Osteocyte (in vitro differentiated cells): ENCODE measurements around the gene PDGFRB. TPM values are rescaled to one million over a fixed set of nuclear protein-coding genes. Genes with fewer than 3 reads are reported as not detected.

Experiments used
- DNase-seq: peaks from one replicate; pipeline ENCODE4 v3.0.0; 2021; ENCODE audit warnings: mixed read lengths; ENCODE audit not compliant: unreplicated experiment; ENCODE audit errors: extremely low spot score
- H3K27ac Mint-ChIP-seq: one replicate; pipeline ENCODE4 v1.8.0; 2021; ENCODE audit warnings: mild to moderate bottlenecking, mixed read lengths; ENCODE audit not compliant: unreplicated experiment
- H3K27me3 Mint-ChIP-seq: one replicate; pipeline ENCODE4 v1.8.0; 2021; ENCODE audit warnings: mixed read lengths; ENCODE audit not compliant: unreplicated experiment
- H3K36me3 Mint-ChIP-seq: one replicate; pipeline ENCODE4 v1.8.0; 2021; ENCODE audit warnings: mixed read lengths; ENCODE audit not compliant: unreplicated experiment
- H3K4me1 Mint-ChIP-seq: one replicate; pipeline ENCODE4 v1.8.0; 2021; ENCODE audit warnings: mixed read lengths; ENCODE audit not compliant: unreplicated experiment
- H3K4me3 Mint-ChIP-seq: one replicate; pipeline ENCODE4 v1.8.0; 2021; ENCODE audit warnings: mild to moderate bottlenecking, moderate library complexity, mixed read lengths; ENCODE audit not compliant: unreplicated experiment
- H3K9me3 Mint-ChIP-seq: one replicate; pipeline ENCODE4 v1.8.0; 2021; ENCODE audit warnings: mixed read lengths; ENCODE audit not compliant: unreplicated experiment
- total RNA-seq: library from RNA; stranded (reverse); gene quantifications from 2 replicates; pipeline ENCODE4 v1.2.1, GENCODE V29; 2021
- TF ChIP-seq, protein P1 (sequence below): fragments of 200-600 bp; sonication (generic); IDR thresholded peaks from 2 replicates; pipeline ENCODE4 v1.5.0; 2021; ENCODE audit warnings: antibody characterized with exemption, mild to moderate bottlenecking, moderate library complexity

PDGFRB gene
- total RNA-seq, 1 donor from 2014 or later: 1,093 TPM

DNA sequence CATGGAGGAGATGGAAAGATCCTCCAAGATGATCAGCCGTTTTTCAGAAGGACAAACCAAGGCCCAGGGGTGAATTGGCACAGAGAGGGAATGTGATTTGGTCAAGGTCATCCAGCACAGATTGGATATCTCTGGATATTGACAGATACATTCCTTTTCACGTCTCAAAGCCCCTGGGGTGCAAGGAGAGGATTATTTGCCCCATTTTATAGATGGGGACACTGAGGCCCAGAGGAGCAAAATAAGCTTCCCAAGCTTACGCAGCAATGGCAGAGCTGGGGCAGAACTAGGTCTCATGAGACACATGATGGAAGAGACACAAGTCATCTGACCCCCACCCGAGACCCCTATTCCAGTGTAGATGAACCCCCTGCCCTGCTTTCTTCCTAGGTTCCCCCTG is 895 bp upstream of the PDGFRB start:
- peak overlapping the region; percentile 94 for H3K27ac Mint-ChIP-seq
- no peaks in the 10 kb centered on the region for H3K27me3 Mint-ChIP-seq
- no peaks in the 10 kb centered on the region for H3K9me3 Mint-ChIP-seq
- TF ChIP-seq, protein P1, sequence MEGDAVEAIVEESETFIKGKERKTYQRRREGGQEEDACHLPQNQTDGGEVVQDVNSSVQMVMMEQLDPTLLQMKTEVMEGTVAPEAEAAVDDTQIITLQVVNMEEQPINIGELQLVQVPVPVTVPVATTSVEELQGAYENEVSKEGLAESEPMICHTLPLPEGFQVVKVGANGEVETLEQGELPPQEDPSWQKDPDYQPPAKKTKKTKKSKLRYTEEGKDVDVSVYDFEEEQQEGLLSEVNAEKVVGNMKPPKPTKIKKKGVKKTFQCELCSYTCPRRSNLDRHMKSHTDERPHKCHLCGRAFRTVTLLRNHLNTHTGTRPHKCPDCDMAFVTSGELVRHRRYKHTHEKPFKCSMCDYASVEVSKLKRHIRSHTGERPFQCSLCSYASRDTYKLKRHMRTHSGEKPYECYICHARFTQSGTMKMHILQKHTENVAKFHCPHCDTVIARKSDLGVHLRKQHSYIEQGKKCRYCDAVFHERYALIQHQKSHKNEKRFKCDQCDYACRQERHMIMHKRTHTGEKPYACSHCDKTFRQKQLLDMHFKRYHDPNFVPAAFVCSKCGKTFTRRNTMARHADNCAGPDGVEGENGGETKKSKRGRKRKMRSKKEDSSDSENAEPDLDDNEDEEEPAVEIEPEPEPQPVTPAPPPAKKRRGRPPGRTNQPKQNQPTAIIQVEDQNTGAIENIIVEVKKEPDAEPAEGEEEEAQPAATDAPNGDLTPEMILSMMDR: no peak
- peaks cover 17% of the 10 kb centered on the region for H3K36me3 Mint-ChIP-seq
- H3K4me3 Mint-ChIP-seq: peak overlapping the region; percentile 99
- DNase-seq: no peak
- peaks cover 71% of the 10 kb centered on the region for H3K4me1 Mint-ChIP-seq

DNA sequence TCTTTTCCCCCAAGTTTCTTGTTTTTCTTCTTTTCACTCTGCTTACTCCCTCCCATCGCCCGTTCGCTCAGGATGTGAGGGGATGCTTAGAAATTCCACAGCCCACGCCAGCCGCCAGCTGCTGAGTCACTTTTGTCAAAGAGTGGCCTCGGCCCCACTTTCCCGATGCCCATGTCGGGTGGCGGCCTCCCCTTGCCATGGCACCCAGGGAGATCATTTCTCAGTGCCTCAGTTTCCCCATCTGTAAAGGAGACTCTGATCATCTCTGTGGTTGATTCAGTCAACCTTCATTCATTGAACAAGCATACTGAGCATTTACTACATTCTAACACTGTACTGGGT is 353 bp upstream of the PDGFRB start:
- peak overlapping the region; percentile 94 for H3K27ac Mint-ChIP-seq
- TF ChIP-seq, protein P1: no peak
- H3K4me3 Mint-ChIP-seq: peak overlapping the region; percentile 99
- H3K4me1 Mint-ChIP-seq: peaks cover 72% of the 10 kb centered on the region
- H3K9me3 Mint-ChIP-seq: no peaks in the 10 kb centered on the region
- no peaks in the 10 kb centered on the region for H3K27me3 Mint-ChIP-seq
- no peak for DNase-seq
- peaks cover 22% of the 10 kb centered on the region for H3K36me3 Mint-ChIP-seq

GRCh38 chr5:150154618-150155128 is 972 bp downstream of the PDGFRB start:
- H3K9me3 Mint-ChIP-seq: no peaks in the 10 kb centered on the region
- peak overlapping the region; percentile 99 for H3K4me3 Mint-ChIP-seq
- peaks cover 26% of the 10 kb centered on the region for H3K36me3 Mint-ChIP-seq
- H3K27ac Mint-ChIP-seq: peak overlapping the region; percentile 94
- TF ChIP-seq, protein P1: peak; percentile 25
- H3K4me1 Mint-ChIP-seq: peaks cover 71% of the 10 kb centered on the region
- no peak for DNase-seq
- H3K27me3 Mint-ChIP-seq: no peaks in the 10 kb centered on the region

GRCh38 chr5:150153957-150154617 is 1.6 kb downstream of the PDGFRB start:
- peaks cover 26% of the 10 kb centered on the region for H3K36me3 Mint-ChIP-seq
- H3K27ac Mint-ChIP-seq: peak overlapping the region; percentile 94
- TF ChIP-seq, protein P1: no peak
- DNase-seq: no peak
- peak overlapping the region; percentile 99 for H3K4me3 Mint-ChIP-seq
- H3K27me3 Mint-ChIP-seq: no peaks in the 10 kb centered on the region
- H3K9me3 Mint-ChIP-seq: no peaks in the 10 kb centered on the region
- H3K4me1 Mint-ChIP-seq: peaks cover 70% of the 10 kb centered on the region

DNA sequence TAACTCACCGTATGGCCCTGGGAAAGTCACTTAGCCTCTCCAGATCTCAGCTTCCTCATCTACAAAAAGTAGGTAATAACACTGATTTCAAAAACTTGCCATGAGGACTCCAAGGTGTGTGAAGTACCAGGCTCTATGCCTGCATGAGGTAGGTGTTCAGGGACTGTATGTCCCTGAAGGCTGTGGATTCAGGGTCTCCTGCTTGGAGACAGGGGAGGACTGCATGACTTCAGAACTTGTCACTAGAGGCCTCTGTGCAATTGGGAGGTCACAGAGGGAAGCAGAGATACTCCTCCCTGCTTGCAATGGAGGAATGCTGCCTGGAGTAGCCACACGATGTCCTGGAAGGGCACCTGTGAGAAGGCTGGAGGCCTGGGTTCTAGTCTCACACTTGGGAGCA is 2.2 kb downstream of the PDGFRB start:
- Mint-ChIP-seq H3K36me3 (peaks cover 32% of the 10 kb centered on the region), H3K4me1 (peaks cover 70% of the 10 kb centered on the region), H3K27me3 (no peaks in the 10 kb centered on the region), H3K4me3 (peak overlapping the region; percentile 99), H3K9me3 (no peaks in the 10 kb centered on the region), H3K27ac (peak overlapping the region; percentile 94)
- TF ChIP-seq, protein P1: no peak
- no peak for DNase-seq
